HepG2 (cell line): Measurements from ENCODE around the gene SMURF1. TPM values are rescaled to one million over a fixed set of nuclear protein-coding genes. Genes with fewer than 3 reads are reported as not detected.

Experiments used
- ELF4 ChIP-seq: sonication (generic); formaldehyde crosslinking; IDR thresholded peaks from 2 replicates; pipeline ENCODE4 v1.5.0; 2020; ENCODE audit warnings: missing genetic modification reagents, mild to moderate bottlenecking, moderate library complexity, borderline replicate concordance
- FOSL1 ChIP-seq: sonication (generic); formaldehyde crosslinking; IDR thresholded peaks from 2 replicates; pipeline ENCODE4 v1.9.0; 2021; ENCODE audit warnings: missing genetic modification reagents, borderline replicate concordance
- FOXJ3 ChIP-seq: sonication (generic); formaldehyde crosslinking; IDR thresholded peaks from 2 replicates; pipeline ENCODE4 v1.4.0; 2020; ENCODE audit warnings: missing genetic modification reagents, mild to moderate bottlenecking, borderline replicate concordance
- GFI1 ChIP-seq: sonication (generic); formaldehyde crosslinking; IDR thresholded peaks from 2 replicates; pipeline ENCODE4 v1.5.0; 2020; ENCODE audit warnings: missing genetic modification reagents, mild to moderate bottlenecking, borderline replicate concordance
- MAF1 ChIP-seq: sonication (generic); formaldehyde crosslinking; IDR thresholded peaks from 2 replicates; pipeline ENCODE4 v1.5.0; 2020; ENCODE audit warnings: missing genetic modification reagents, borderline replicate concordance
- MEF2D ChIP-seq: sonication (generic); formaldehyde crosslinking; IDR thresholded peaks from 2 replicates; pipeline ENCODE4 v1.5.1; 2020; ENCODE audit warnings: mild to moderate bottlenecking, missing genetic modification reagents
- NFKBIZ ChIP-seq: IDR thresholded peaks from 2 replicates; pipeline ENCODE4 v1.6.1; 2018; ENCODE audit warnings: missing genetic modification reagents, missing compliant biosample characterization
- SALL1 ChIP-seq: sonication (generic); formaldehyde crosslinking; IDR thresholded peaks from 2 replicates; pipeline ENCODE4 v1.8.0; 2022; ENCODE audit warnings: mild to moderate bottlenecking, missing genetic modification reagents
- SIX1 ChIP-seq: sonication (generic); formaldehyde crosslinking; IDR thresholded peaks from 2 replicates; pipeline ENCODE4 v1.4.0; 2020; ENCODE audit warnings: missing genetic modification reagents, borderline replicate concordance
- TAF1 ChIP-seq: sonication (generic); formaldehyde crosslinking; IDR thresholded peaks from 2 replicates; pipeline ENCODE4 v1.4.0; 2020; ENCODE audit warnings: missing genetic modification reagents
- TARDBP ChIP-seq: sonication (generic); formaldehyde crosslinking; IDR thresholded peaks from 2 replicates; pipeline ENCODE4 v1.8.0; 2022; ENCODE audit warnings: mild to moderate bottlenecking, missing genetic modification reagents
- TBL1XR1 ChIP-seq: fragments of 150-350 bp; IDR thresholded peaks from 2 replicates; pipeline ENCODE4 v1.6.1; 2014; ENCODE audit warnings: borderline replicate concordance, low read length; ENCODE audit not compliant: partially characterized antibody
- YEATS2 ChIP-seq: sonication (generic); formaldehyde crosslinking; IDR thresholded peaks from 2 replicates; pipeline ENCODE4 v1.4.0; 2020; ENCODE audit warnings: missing genetic modification reagents, borderline replicate concordance
- ZGPAT ChIP-seq: IDR thresholded peaks from 2 replicates; pipeline ENCODE4 v1.6.1; 2016; ENCODE audit warnings: mild to moderate bottlenecking
- ZMYM3 ChIP-seq: sonication (generic); formaldehyde crosslinking; IDR thresholded peaks from 2 replicates; pipeline ENCODE4 v1.5.1; 2020; ENCODE audit warnings: mild to moderate bottlenecking, missing genetic modification reagents
- ZNF546 ChIP-seq: sonication (generic); formaldehyde crosslinking; conservative IDR thresholded peaks from 2 replicates; pipeline ENCODE4 v1.8.1; 2023; ENCODE audit warnings: mild to moderate bottlenecking, missing genetic modification reagents
- polyA plus RNA-seq, 8 experiments: library from polyadenylated mRNA; depleted of rRNA in 3 of 8; stranded (reverse) in 7 of 8; unstranded in 1 of 8; fragments of >200 nt; fragmentation: Illumina TruSeq in 4 of 8; extraction: Trizol in 4 of 8; gene quantifications; 2 replicates each; pipeline versions ENCODE4 v1.2.1 to v1.2.3, GENCODE V29; 2011 to 2016; ENCODE audit warnings: low read depth in 4 of 8, missing spikeins in 1 of 8, mixed read lengths in 1 of 8; ENCODE audit not compliant: insufficient read depth in 1 of 8
- total RNA-seq, 5 experiments: library from RNA; depleted of rRNA; stranded (reverse); fragments of >200 nt; fragmentation: Illumina TruSeq; extraction: Trizol; gene quantifications; 2 replicates each; pipeline ENCODE4 v1.2.3, GENCODE V29; 2016; ENCODE audit warnings: low read depth in 1 of 5
- TF ChIP-seq, protein P1 (sequence below): sonication (generic); formaldehyde crosslinking; IDR thresholded peaks from 2 replicates; pipeline ENCODE4 v1.5.0; 2020; ENCODE audit warnings: mild to moderate bottlenecking, missing genetic modification reagents, borderline replicate concordance
- TF ChIP-seq, protein P2 (sequence below): sonication (generic); formaldehyde crosslinking; IDR thresholded peaks from 2 replicates; pipeline ENCODE4 v1.4.0; 2020; ENCODE audit warnings: missing genetic modification reagents, borderline replicate concordance
- TF ChIP-seq, protein P3 (sequence below): sonication (generic); formaldehyde crosslinking; IDR thresholded peaks from 2 replicates; pipeline ENCODE4 v1.4.0; 2020; ENCODE audit warnings: low read depth, mild to moderate bottlenecking, missing genetic modification reagents

SMURF1 gene
- total and polyA plus RNA-seq, 2 of the 13 experiments (the other 11 are each of a cell fraction or from before 2014, with no cell fraction given): 8.3 to 11.1 TPM

GRCh38 chr7:99170730-99171074, 26.8 kb upstream of the SMURF1 start (continued):
- TF ChIP-seq, protein P1, sequence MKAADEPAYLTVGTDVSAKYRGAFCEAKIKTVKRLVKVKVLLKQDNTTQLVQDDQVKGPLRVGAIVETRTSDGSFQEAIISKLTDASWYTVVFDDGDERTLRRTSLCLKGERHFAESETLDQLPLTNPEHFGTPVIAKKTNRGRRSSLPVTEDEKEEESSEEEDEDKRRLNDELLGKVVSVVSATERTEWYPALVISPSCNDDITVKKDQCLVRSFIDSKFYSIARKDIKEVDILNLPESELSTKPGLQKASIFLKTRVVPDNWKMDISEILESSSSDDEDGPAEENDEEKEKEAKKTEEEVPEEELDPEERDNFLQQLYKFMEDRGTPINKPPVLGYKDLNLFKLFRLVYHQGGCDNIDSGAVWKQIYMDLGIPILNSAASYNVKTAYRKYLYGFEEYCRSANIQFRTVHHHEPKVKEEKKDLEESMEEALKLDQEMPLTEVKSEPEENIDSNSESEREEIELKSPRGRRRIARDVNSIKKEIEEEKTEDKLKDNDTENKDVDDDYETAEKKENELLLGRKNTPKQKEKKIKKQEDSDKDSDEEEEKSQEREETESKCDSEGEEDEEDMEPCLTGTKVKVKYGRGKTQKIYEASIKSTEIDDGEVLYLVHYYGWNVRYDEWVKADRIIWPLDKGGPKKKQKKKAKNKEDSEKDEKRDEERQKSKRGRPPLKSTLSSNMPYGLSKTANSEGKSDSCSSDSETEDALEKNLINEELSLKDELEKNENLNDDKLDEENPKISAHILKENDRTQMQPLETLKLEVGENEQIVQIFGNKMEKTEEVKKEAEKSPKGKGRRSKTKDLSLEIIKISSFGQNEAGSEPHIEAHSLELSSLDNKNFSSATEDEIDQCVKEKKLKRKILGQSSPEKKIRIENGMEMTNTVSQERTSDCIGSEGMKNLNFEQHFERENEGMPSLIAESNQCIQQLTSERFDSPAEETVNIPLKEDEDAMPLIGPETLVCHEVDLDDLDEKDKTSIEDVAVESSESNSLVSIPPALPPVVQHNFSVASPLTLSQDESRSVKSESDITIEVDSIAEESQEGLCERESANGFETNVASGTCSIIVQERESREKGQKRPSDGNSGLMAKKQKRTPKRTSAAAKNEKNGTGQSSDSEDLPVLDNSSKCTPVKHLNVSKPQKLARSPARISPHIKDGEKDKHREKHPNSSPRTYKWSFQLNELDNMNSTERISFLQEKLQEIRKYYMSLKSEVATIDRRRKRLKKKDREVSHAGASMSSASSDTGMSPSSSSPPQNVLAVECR (CRISPR knock-in tag): peak; percentile 36; the same call in 1 of the 2 replicates
- peak; percentile 44; the same call in 1 of the 2 replicates for TF ChIP-seq YEATS2 (CRISPR knock-in tag)
- TF ChIP-seq FOSL1 (CRISPR knock-in tag): peak; percentile 12; the same call in 1 of the 2 replicates
- peak; percentile 96 for TF ChIP-seq GFI1 (CRISPR knock-in tag)
- TF ChIP-seq TBL1XR1: peak; percentile 81
- peak; percentile 68 for TF ChIP-seq MEF2D (CRISPR knock-in tag)
- TF ChIP-seq NFKBIZ: 0 out of 2 replicates have a peak, but pooled peaks have one; percentile 63
- peak; percentile 93 for TF ChIP-seq ZMYM3 (CRISPR knock-in tag)
- no peak for TF ChIP-seq MAF1 (CRISPR knock-in tag)
- TF ChIP-seq ZGPAT: peak; percentile 71
- TF ChIP-seq SALL1 (CRISPR knock-in tag): peak; percentile 95
- no peak for TF ChIP-seq ELF4
- TF ChIP-seq, protein P2, sequence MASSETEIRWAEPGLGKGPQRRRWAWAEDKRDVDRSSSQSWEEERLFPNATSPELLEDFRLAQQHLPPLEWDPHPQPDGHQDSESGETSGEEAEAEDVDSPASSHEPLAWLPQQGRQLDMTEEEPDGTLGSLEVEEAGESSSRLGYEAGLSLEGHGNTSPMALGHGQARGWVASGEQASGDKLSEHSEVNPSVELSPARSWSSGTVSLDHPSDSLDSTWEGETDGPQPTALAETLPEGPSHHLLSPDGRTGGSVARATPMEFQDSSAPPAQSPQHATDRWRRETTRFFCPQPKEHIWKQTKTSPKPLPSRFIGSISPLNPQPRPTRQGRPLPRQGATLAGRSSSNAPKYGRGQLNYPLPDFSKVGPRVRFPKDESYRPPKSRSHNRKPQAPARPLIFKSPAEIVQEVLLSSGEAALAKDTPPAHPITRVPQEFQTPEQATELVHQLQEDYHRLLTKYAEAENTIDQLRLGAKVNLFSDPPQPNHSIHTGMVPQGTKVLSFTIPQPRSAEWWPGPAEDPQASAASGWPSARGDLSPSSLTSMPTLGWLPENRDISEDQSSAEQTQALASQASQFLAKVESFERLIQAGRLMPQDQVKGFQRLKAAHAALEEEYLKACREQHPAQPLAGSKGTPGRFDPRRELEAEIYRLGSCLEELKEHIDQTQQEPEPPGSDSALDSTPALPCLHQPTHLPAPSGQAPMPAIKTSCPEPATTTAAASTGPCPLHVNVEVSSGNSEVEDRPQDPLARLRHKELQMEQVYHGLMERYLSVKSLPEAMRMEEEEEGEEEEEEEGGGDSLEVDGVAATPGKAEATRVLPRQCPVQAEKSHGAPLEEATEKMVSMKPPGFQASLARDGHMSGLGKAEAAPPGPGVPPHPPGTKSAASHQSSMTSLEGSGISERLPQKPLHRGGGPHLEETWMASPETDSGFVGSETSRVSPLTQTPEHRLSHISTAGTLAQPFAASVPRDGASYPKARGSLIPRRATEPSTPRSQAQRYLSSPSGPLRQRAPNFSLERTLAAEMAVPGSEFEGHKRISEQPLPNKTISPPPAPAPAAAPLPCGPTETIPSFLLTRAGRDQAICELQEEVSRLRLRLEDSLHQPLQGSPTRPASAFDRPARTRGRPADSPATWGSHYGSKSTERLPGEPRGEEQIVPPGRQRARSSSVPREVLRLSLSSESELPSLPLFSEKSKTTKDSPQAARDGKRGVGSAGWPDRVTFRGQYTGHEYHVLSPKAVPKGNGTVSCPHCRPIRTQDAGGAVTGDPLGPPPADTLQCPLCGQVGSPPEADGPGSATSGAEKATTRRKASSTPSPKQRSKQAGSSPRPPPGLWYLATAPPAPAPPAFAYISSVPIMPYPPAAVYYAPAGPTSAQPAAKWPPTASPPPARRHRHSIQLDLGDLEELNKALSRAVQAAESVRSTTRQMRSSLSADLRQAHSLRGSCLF (CRISPR knock-in tag): no peak
- no peak for TF ChIP-seq TAF1 (CRISPR knock-in tag)
- TF ChIP-seq ZNF546 (CRISPR knock-in tag): no peak
- peak; percentile 37; the same call in 1 of the 2 replicates for TF ChIP-seq SIX1 (CRISPR knock-in tag)
- TF ChIP-seq FOXJ3 (CRISPR knock-in tag): peak; percentile 85; the same call in 1 of the 2 replicates
- TF ChIP-seq TARDBP (CRISPR knock-in tag): peak; percentile 47; the same call in 1 of the 2 replicates
- TF ChIP-seq, protein P3, sequence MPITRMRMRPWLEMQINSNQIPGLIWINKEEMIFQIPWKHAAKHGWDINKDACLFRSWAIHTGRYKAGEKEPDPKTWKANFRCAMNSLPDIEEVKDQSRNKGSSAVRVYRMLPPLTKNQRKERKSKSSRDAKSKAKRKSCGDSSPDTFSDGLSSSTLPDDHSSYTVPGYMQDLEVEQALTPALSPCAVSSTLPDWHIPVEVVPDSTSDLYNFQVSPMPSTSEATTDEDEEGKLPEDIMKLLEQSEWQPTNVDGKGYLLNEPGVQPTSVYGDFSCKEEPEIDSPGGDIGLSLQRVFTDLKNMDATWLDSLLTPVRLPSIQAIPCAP (CRISPR knock-in tag): no peak
